Stimulated activated CD8-positive, alpha-beta memory T cell treated with anti-CD3 and anti-CD28 coated beads, Interleukin-2, amount 100 ng/mL, for 1 hour (primary cell): Measurements from ENCODE around the gene HGS.

Experiments
- DNase-seq, 2 donors: peaks; one replicate each; pipeline ENCODE4 v3.0.0-alpha.2; 2020; ENCODE audit warnings: low read depth in 2 of 2

Gene HGS

GRCh38 chr17:81683584-81684441 lies at the start of gene HGS, which contains the start of gene ARL16:
HGS (plus strand) TSS chr17:81684011; CDS start chr17:81684067, 56 bp downstream.
ARL16 (minus strand) TSS chr17:81683797; CDS start chr17:81683753, 44 bp downstream.
- DNase-seq = peak; percentile 94 to 96

- DNase-seq = no peak
Observed at GRCh38 chr17:81635431-81635830, 48.4 kb upstream of the HGS start.

DNA sequence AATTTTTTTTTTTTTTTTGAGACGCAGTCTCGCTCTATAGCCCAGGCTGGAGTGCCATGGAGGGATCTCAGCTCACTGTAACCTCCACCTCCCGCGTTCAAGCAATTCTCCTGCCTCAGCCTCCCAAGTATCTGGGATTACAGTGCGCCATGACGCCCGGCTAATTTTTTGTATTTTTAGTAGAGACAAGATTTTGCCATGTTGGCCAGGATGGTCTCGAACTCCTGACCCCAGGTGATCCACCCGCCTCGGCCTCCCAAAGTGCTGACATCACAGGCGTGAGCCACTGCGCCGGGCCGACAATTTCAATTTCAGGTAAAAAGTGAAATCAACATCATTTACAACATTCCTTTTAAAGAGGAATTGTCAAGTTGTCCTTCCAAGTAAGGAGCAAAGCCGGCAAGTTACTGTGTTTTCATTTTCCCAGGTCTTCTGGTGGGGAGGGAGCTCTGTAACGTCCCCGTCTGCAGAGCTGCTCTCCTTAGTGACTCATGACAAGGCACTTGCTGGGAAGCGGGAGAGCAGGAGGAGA lies 47.8 kb upstream of the HGS start:
- no peak for DNase-seq

DNA sequence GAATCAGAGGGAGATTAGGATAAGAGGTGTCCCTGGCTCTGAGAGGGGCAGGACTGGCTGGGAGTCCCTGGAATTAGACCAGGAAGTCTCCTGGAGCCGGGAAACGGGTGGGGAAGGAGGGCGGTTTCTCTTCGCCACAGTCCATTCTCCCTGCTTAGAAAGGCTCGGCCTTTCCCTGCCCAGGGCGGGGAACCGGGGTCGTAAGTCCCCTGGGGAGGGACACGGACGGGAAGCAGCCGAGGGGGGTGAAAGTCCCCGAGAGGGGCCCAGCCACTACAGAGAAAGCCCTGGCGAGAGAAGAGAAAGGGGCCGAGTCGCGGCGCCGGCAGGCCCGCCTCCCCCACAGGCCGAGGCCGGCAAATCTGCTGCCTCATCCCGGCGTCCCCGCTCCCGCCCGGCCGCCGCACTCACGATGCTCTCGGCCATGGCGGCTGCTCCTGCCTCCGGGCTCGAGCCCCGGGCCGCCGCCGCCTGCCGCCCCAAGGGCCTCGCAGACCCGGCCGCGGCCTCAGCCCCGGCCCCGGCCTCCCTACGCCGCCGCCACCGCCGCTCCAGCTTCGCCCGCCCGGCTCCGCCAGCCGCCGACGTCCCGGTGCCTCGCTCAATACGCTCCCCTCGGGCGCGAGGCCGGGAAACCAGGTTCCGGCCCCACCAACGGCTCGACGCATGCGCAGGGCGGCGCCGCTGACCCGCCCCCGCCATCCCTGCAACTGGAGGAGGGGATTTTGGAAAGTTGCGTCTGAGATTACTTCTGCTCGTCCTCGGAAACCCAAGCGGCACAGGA lies 47.1 kb upstream of the HGS start, which contains the start of the genes NPLOC4 and TSPAN10:
NPLOC4 (minus strand) TSS at position 608 of the 784 bp plus-strand sequence; CDS start at position 426, 182 bp downstream.
TSPAN10 (plus strand) TSS at position 692 of the 784 bp plus-strand sequence. CDS start 5,217 bp downstream, outside the sequence.
- DNase-seq = peak; percentile 71 to 77

- no peak for DNase-seq
Observed at GRCh38 chr17:81638683-81639082, 45.1 kb upstream of the HGS start.

- DNase-seq = no peak
Observed at GRCh38 chr17:81640011-81640410, 43.8 kb upstream of the HGS start.

DNA sequence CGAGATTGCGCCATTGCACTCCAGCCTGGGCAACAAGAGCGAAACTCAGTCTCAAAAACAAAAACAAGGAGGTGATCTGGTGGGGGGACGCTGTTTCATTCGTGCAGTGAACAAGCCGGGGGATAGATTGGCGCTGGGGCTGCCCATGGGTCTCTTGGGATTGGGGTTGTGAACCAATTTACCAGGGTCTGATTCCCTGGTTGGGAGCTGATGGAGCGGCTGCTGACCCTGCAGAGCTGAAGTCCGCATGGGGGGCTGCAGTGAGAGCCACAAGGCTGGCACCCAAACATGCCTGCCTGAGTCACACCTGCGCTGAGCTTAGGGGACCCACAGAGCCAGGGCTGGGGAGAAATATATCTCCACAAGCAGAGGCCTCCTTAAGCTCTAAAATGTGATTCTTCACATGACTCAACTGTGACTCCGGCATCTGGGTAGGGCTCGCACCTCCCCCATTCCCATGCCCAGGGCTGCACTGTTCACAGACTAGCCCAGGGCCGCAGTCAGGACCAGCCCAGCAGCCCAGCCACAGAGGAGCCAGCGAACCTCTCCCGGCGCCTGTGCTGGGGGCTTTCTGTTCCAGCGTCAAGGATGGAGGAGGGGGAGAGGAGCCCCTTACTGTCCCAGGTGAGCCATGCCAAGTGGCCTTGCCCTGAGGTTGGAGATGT lies 41.9 kb upstream of the HGS start:
- no peak for DNase-seq

- DNase-seq = no peak
Observed at GRCh38 chr17:81644496-81644895, 39.3 kb upstream of the HGS start.

GRCh38 chr17:81644976-81645952 lies 38.5 kb upstream of the HGS start:
- no peak for DNase-seq

DNA sequence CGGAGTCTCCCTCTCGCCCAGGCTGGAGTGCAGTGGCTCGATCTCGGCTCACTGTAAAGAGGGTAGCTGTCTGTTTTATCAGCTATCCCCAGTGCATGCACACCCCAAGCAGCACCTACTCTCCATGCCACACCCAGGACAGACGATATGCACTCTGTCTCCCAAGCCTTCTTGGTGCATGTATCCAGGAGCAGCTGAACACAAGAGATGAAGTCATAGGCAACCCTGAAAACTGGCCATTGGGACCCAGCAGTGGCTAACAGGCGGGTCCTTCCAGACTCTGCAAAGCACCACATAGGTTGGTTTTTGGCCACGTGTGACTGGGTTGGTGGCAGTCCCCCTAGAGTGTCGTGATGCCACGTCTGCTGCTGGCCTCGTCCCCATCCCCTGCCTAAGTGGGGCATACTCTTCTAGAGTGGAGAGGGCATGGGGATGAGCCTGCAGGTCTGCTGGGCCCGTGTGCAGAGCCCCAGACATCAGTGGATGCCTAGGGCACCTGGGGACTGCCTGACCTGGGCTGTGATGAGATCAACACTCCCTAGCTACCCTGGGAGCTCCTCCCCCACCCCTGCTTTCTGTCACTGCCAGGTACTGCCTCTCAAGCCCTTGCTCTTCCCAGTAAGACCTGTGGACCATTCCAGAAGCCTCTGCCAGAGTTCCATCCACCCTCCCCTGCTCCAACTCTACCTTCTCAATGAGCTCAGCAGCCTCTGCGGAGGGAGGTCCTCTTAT lies 36.8 kb upstream of the HGS start:
- no peak for DNase-seq

DNA sequence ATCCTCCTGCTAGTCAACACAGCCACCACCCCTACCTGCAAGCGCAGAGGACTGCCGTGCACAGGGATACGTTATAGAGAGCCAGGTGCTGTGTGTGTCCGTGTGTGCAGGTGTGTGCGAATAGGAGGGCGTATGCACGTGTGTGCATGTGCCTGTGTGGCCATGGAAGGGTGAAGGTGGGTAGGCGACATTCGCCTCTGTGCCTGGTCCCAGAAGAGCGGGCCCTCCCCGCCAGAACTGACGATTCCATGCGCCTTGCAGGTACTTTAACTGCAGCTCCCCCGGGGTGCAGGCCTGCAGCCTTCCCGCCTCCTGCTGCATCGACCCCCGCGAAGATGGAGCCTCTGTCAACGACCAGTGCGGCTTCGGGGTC lies 36.2 kb upstream of the HGS start:
- no peak for DNase-seq

- DNase-seq = no peak
Observed at GRCh38 chr17:81648013-81648706, 35.7 kb upstream of the HGS start.

DNA sequence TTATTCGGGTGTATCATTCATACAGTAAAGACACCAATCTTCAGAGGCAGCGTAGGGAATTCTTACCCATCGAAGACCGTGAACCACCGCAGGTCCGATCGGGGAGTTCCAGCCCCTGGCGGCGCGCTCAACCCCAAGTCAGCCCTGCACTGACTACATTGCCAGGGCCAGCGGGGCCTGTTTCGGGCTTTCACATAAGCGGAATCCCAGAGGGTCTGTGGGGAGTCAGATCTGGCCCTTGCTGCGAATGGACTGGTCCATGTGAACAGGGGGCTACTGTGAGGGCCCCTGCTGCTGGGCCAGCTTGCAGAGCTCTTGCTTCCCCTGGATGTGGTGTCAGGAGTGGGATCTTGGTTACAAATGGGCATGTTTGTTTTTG lies 35.1 kb upstream of the HGS start:
- DNase-seq = no peak

DNA sequence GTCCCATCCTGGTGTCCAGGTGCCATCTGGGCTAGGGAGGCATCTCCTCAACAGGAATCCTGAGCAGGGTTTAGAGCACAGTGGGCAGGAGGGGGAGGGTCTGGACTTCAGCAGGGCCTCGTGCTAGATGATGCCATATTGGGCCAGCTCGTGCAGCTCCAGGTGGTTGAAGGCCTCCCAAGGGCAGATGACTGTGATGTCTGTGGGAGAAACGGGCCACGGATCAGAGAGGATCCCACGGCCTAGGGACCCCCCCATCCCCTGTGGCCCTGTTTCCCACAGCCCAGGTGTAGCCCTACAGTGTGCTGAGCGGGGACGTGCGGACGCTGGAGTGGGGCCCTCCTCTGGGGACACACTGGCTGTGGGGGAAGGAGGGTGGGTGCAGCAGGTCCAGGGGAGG lies 32.9 kb upstream of the HGS start:
- DNase-seq = no peak

- no peak for DNase-seq
Observed at GRCh38 chr17:81651692-81652091, 32.1 kb upstream of the HGS start.

GRCh38 chr17:81652906-81653771 lies 30.7 kb upstream of the HGS start:
- DNase-seq = no peak

DNA sequence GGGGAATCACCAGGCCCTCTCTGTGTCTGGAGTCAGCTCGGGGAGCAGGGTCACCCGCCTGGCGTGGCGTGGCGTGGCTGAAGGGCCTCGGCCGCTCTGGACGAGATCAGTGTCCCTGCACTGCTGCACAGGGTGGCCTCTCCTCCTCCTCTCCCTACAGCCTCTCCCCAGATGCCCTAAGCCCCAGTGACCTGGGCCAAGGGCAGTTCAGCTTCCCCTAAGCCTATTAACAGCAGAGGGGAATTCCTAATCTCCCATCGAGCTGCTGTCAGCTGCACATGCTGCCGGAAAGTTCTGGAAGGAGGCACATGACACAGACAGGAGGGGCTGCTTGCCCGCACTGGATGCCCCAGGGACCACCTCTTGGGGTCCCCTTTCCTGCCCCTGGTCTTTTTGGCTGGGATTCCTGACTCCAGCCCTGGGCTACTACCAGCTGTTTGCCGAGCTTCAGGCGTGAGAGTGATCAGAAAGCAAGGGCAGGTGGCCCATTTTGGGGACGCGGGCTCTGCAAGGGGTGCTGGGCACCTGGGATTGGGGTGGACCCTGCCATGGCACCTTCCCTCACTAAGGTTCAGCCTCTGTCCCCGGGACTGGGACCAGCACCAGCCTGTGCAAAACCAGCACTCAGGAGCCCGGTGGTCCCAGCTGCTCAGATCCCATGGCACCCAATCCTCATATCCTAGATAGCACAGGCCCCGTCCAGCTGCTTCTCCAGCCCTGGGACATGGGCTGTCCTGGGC lies 28.3 kb upstream of the HGS start:
- DNase-seq = no peak
